Colonic mucosa (tissue), 4 donors: ENCODE data around the gene UNC80. TPM values are rescaled to one million over a fixed set of nuclear protein-coding genes. Genes with fewer than 3 reads are reported as not detected.

ENCODE experiments used
- DNase-seq: peaks from one replicate; pipeline ENCODE4 v3.0.0-alpha.2; 2020
- H3K27ac ChIP-seq: fragments of 200-600 bp; one replicate; pipeline ENCODE4 v1.8.0; 2021
- H3K27me3 ChIP-seq: fragments of 200-600 bp; one replicate; pipeline ENCODE4 v1.8.0; 2021
- H3K36me3 ChIP-seq: fragments of 200-600 bp; one replicate; pipeline ENCODE4 v1.8.0; 2021
- H3K4me1 ChIP-seq: fragments of 200-600 bp; one replicate; pipeline ENCODE4 v1.8.0; 2021; ENCODE audit warnings: mild to moderate bottlenecking
- H3K4me3 ChIP-seq: fragments of 200-600 bp; one replicate; pipeline ENCODE4 v1.8.0; 2021
- H3K9ac ChIP-seq, 2 donors: one replicate each; pipeline ENCODE4 v1.7.0; 2013; ENCODE audit warnings: control low read depth in 2 of 2, low read depth in 2 of 2, low read length in 2 of 2
- H3K9me3 ChIP-seq: fragments of 200-600 bp; one replicate; pipeline ENCODE4 v1.8.0; 2021
- CTCF ChIP-seq: fragments of 200-600 bp; IDR thresholded peaks from one replicate; pipeline ENCODE4 v1.8.0; 2022; ENCODE audit warnings: antibody characterized with exemption, mild to moderate bottlenecking
- intact Hi-C: fragments of 100-400 bp; cut with DNase I; formaldehyde crosslinking; loops from one replicate; pipeline ENCODE4 v1.14.1; 2022
- total RNA-seq, 2 donors: library from RNA; stranded (reverse); fragmentation: NEBNext Ultra II Directional in 1 of 2; extraction: Animal tissue kit (Norgen Biotek cat#: 25700) in 1 of 2; gene quantifications; one replicate each; pipeline ENCODE4 v1.2.1, GENCODE V29; 2021
- donor health status: healthy.
- donor health status: DM: no; HTN: no; CAD: no.
- donor health status: DM: no; HTN: no; CAD: no.

UNC80 gene
- total RNA-seq, 2 donors from 2014 or later: 0.16 TPM; not detected in 1

GRCh38 chr2:209876211-209876610 is 104.6 kb downstream of the UNC80 start:
- H3K9me3 ChIP-seq: no peaks in the 10 kb centered on the region
- no peak overlapping the region for H3K9ac ChIP-seq
- intact Hi-C loops: no loop called here
- no peaks in the 10 kb centered on the region for H3K27me3 ChIP-seq
- no peak for DNase-seq
- no peak for TF ChIP-seq CTCF
- no peak overlapping the region for H3K27ac ChIP-seq
- H3K36me3 ChIP-seq: no peaks in the 10 kb centered on the region
- no peaks in the 10 kb centered on the region for H3K4me1 ChIP-seq
- no peak overlapping the region for H3K4me3 ChIP-seq

- intact Hi-C loops: no loop called here
- H3K9me3 ChIP-seq: no peaks in the 10 kb centered on the region
- H3K36me3 ChIP-seq: no peaks in the 10 kb centered on the region
- no peak for TF ChIP-seq CTCF
- no peaks in the 10 kb centered on the region for H3K4me1 ChIP-seq
- no peak overlapping the region for H3K9ac ChIP-seq
- no peak overlapping the region for H3K27ac ChIP-seq
- H3K4me3 ChIP-seq: no peak overlapping the region
- no peak for DNase-seq
- H3K27me3 ChIP-seq: no peaks in the 10 kb centered on the region
Measured at GRCh38 chr2:209878701-209879100, 107.1 kb downstream of the UNC80 start.

GRCh38 chr2:209900638-209901037 is 129.0 kb downstream of the UNC80 start:
- intact Hi-C loops: no loop called here
- no peaks in the 10 kb centered on the region for H3K4me1 ChIP-seq
- no peak overlapping the region for H3K27ac ChIP-seq
- no peaks in the 10 kb centered on the region for H3K27me3 ChIP-seq
- H3K4me3 ChIP-seq: no peak overlapping the region
- no peak for DNase-seq
- no peak overlapping the region for H3K9ac ChIP-seq
- no peaks in the 10 kb centered on the region for H3K9me3 ChIP-seq
- no peak for TF ChIP-seq CTCF
- no peaks in the 10 kb centered on the region for H3K36me3 ChIP-seq

GRCh38 chr2:209901172-209901571 is 129.5 kb downstream of the UNC80 start:
- Histone ChIP-seq H3K9ac (no peak overlapping the region), H3K27me3 (no peaks in the 10 kb centered on the region), H3K4me1 (no peaks in the 10 kb centered on the region), H3K36me3 (no peaks in the 10 kb centered on the region), H3K4me3 (no peak overlapping the region), H3K9me3 (no peaks in the 10 kb centered on the region), H3K27ac (no peak overlapping the region)
- DNase-seq: no peak
- intact Hi-C loops: no loop called here
- no peak for TF ChIP-seq CTCF

GRCh38 chr2:209905691-209906090 is 134.1 kb downstream of the UNC80 start:
- Histone ChIP-seq H3K36me3 (no peaks in the 10 kb centered on the region), H3K27me3 (no peaks in the 10 kb centered on the region), H3K27ac (no peak overlapping the region), H3K4me1 (no peaks in the 10 kb centered on the region), H3K4me3 (no peak overlapping the region), H3K9ac (no peak overlapping the region), H3K9me3 (no peaks in the 10 kb centered on the region)
- intact Hi-C loops: no loop called here
- no peak for TF ChIP-seq CTCF
- DNase-seq: no peak

- Histone ChIP-seq H3K27ac (no peak overlapping the region), H3K4me3 (no peak overlapping the region), H3K9ac (no peak overlapping the region), H3K36me3 (no peaks in the 10 kb centered on the region), H3K4me1 (no peaks in the 10 kb centered on the region), H3K27me3 (no peaks in the 10 kb centered on the region), H3K9me3 (no peaks in the 10 kb centered on the region)
- no peak for DNase-seq
- no peak for TF ChIP-seq CTCF
- intact Hi-C loops: no loop called here
Measured at GRCh38 chr2:209907746-209908145, 136.1 kb downstream of the UNC80 start.
